H1 (cell line): ENCODE data around the gene DNAJC17.

Source experiments
- CTBP2 ChIP-seq: IDR thresholded peaks from 2 replicates; pipeline ENCODE4 v1.7.0; 2011; ENCODE audit warnings: borderline replicate concordance, mild to moderate bottlenecking, moderate library complexity, mixed read lengths, low read length; ENCODE audit not compliant: insufficient read depth, insufficient read length
- EZH2 ChIP-seq: fragments of 200-600 bp; sonication (generic); IDR thresholded peaks from 2 replicates; pipeline ENCODE4 v1.7.1; 2012; ENCODE audit warnings: low read depth, mild to moderate bottlenecking, moderate library complexity, low read length, inconsistent platforms; ENCODE audit not compliant: severe bottlenecking
- GABPA ChIP-seq: IDR thresholded peaks from 2 replicates; pipeline ENCODE4 v1.6.1; 2011; ENCODE audit warnings: mild to moderate bottlenecking, low read length, moderate library complexity, borderline replicate concordance; ENCODE audit not compliant: insufficient read depth
- JUND ChIP-seq: IDR thresholded peaks from 2 replicates; pipeline ENCODE4 v1.6.1; 2011; ENCODE audit warnings: mild to moderate bottlenecking, improper control_type of control experiment, low read length
- KDM5A ChIP-seq: fragments of 200-600 bp; IDR thresholded peaks from 2 replicates; pipeline ENCODE4 v1.7.1; 2012; ENCODE audit warnings: mild to moderate bottlenecking, low read length, inconsistent platforms, mixed read lengths
- PHF8 ChIP-seq: fragments of 200-600 bp; sonication (generic); conservative IDR thresholded peaks from 2 replicates; pipeline ENCODE4 v1.7.1; 2012; ENCODE audit warnings: low read depth, mild to moderate bottlenecking, inconsistent platforms, low read length, moderate library complexity
- POLR2A ChIP-seq, 2 experiments: IDR thresholded peaks; 1 replicate in 1 of 2; 2 replicates in 1 of 2; pipeline ENCODE4 v1.6.1; 2011; ENCODE audit warnings: low read depth in 2 of 2, low read length in 2 of 2, mild to moderate bottlenecking in 2 of 2; ENCODE audit errors: control extremely low read depth in 1 of 2
- POLR2AphosphoS5 ChIP-seq: IDR thresholded peaks from 2 replicates; pipeline ENCODE4 v1.6.1; 2011; ENCODE audit warnings: low read depth, low read length
- RAD21 ChIP-seq, 2 experiments: IDR thresholded peaks in 1 of 2; conservative IDR thresholded peaks in 1 of 2; 2 replicates each; pipeline ENCODE4 v1.6.1; 2011; ENCODE audit warnings: low read depth in 2 of 2, low read length in 2 of 2, improper control_type of control experiment in 1 of 2, inconsistent platforms in 1 of 2, mild to moderate bottlenecking in 1 of 2, moderate library complexity in 1 of 2
- SIRT6 ChIP-seq: IDR thresholded peaks from one replicate; pipeline ENCODE4 v1.7.1; 2012; ENCODE audit warnings: low read length, inconsistent platforms
- TBP ChIP-seq: IDR thresholded peaks from 2 replicates; pipeline ENCODE4 v1.6.1; 2011; ENCODE audit warnings: low read depth, low read length, improper control_type of control experiment
- TF ChIP-seq, protein P1 (sequence below), 3 experiments: IDR thresholded peaks; 1 replicate in 2 of 3; 2 replicates in 1 of 3; pipeline versions ENCODE4 v1.5.1 to v1.6.1; 2011; ENCODE audit warnings: low read length in 3 of 3, mild to moderate bottlenecking in 3 of 3, inconsistent platforms in 2 of 3, low read depth in 1 of 3, moderate library complexity in 1 of 3; ENCODE audit not compliant: insufficient read depth in 1 of 3; ENCODE audit errors: control extremely low read depth in 1 of 3
- TF ChIP-seq, protein P2 (sequence below): IDR thresholded peaks from 2 replicates; pipeline ENCODE4 v1.6.1; 2012; ENCODE audit warnings: inconsistent platforms
- TF ChIP-seq, protein P3 (sequence below): IDR thresholded peaks from 2 replicates; pipeline ENCODE4 v1.6.1; 2011; ENCODE audit warnings: low read length, improper control_type of control experiment

DNA sequence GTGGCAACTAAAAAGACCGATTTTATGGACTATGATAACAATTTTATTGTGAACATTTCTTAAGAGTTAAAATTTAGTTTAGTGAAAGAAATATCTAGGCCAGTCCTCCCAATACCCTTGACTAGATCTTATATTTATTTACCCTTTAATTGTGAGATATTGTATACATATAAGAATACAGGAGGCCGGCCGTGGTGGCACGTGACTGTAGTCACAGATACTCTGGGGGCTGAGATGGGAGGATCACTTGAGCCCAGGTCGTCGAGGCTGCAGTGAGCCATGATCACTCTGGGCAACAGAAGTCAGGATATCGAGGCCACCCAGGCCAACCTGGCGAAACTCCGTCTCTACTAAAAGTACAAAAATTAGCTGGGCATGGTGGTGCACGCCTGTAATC, 51.5 kb downstream of the DNAJC17 start:
- TF ChIP-seq, protein P1, sequence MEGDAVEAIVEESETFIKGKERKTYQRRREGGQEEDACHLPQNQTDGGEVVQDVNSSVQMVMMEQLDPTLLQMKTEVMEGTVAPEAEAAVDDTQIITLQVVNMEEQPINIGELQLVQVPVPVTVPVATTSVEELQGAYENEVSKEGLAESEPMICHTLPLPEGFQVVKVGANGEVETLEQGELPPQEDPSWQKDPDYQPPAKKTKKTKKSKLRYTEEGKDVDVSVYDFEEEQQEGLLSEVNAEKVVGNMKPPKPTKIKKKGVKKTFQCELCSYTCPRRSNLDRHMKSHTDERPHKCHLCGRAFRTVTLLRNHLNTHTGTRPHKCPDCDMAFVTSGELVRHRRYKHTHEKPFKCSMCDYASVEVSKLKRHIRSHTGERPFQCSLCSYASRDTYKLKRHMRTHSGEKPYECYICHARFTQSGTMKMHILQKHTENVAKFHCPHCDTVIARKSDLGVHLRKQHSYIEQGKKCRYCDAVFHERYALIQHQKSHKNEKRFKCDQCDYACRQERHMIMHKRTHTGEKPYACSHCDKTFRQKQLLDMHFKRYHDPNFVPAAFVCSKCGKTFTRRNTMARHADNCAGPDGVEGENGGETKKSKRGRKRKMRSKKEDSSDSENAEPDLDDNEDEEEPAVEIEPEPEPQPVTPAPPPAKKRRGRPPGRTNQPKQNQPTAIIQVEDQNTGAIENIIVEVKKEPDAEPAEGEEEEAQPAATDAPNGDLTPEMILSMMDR (IDR thresholded peaks at IDR 0.05; ENCODE audit: control extremely low read depth in 1 of 3, insufficient read depth in 1 of 3, low read depth in 1 of 3, low read length in 3 of 3): no peak
- no peak for TF ChIP-seq JUND
- no peak for TF ChIP-seq PHF8
- TF ChIP-seq CTBP2: no peak
- TF ChIP-seq, protein P2, sequence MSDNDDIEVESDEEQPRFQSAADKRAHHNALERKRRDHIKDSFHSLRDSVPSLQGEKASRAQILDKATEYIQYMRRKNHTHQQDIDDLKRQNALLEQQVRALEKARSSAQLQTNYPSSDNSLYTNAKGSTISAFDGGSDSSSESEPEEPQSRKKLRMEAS: no peak
- no peak for TF ChIP-seq TBP
- TF ChIP-seq, protein P3, sequence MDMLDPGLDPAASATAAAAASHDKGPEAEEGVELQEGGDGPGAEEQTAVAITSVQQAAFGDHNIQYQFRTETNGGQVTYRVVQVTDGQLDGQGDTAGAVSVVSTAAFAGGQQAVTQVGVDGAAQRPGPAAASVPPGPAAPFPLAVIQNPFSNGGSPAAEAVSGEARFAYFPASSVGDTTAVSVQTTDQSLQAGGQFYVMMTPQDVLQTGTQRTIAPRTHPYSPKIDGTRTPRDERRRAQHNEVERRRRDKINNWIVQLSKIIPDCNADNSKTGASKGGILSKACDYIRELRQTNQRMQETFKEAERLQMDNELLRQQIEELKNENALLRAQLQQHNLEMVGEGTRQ: no peak
- no peak for TF ChIP-seq RAD21 (IDR thresholded peaks at IDR 0.05 in 1 of 2, conservative IDR thresholded peaks at IDR 0.05 in 1 of 2; ENCODE audit: low read depth in 2 of 2, low read length in 2 of 2)
- TF ChIP-seq SIRT6: no peak
- no peak for TF ChIP-seq EZH2
- no peak for TF ChIP-seq POLR2A (IDR thresholded peaks at IDR 0.05; ENCODE audit: control extremely low read depth in 1 of 2, low read depth in 2 of 2, low read length in 2 of 2)
- no peak for TF ChIP-seq GABPA
- TF ChIP-seq POLR2AphosphoS5: no peak; the same call in 1 of the 2 replicates
- TF ChIP-seq KDM5A: no peak
